WTC11 (cell line): ENCODE data around the gene TRIM69. TPM values are rescaled to one million over a fixed set of nuclear protein-coding genes. Genes with fewer than 3 reads are reported as not detected.

Experiments
- ATAC-seq: fragments of 200-7000 bp; cut with Tn5 transposase; 2 replicates; pipeline ENCODE4 v1.10.0; 2021; ENCODE audit warnings: mild to moderate bottlenecking, moderate library complexity
- CTCF ChIA-PET: fragments of 300-600 bp; sonication (Branson Sonifier 250); formaldehyde crosslinking; loops from one replicate; lab custom pipeline; 2021; ENCODE audit warnings: antibody characterized with exemption; lab: Charles Lee
- POLR2A ChIA-PET: fragments of 350-600 bp; sonication (Branson Sonifier 250); formaldehyde crosslinking; loops from one replicate; lab custom pipeline; 2021; ENCODE audit warnings: antibody characterized with exemption; lab: Charles Lee
- DNase-seq: peaks from one replicate; pipeline ENCODE4 v3.0.0; 2021; ENCODE audit warnings: low spot score
- H3K27ac Mint-ChIP-seq: 2 replicates; pipeline ENCODE4 v1.8.0; 2021; ENCODE audit warnings: mixed read lengths
- H3K27me3 Mint-ChIP-seq: 2 replicates; pipeline ENCODE4 v1.8.0; 2021; ENCODE audit warnings: low read depth, mild to moderate bottlenecking, moderate library complexity, mixed read lengths
- H3K36me3 Mint-ChIP-seq: 2 replicates; pipeline ENCODE4 v1.8.0; 2021; ENCODE audit warnings: mixed read lengths
- H3K4me1 Mint-ChIP-seq: 2 replicates; pipeline ENCODE4 v1.8.0; 2022; ENCODE audit warnings: mixed read lengths
- H3K4me3 Mint-ChIP-seq: 2 replicates; pipeline ENCODE4 v1.8.0; 2021; ENCODE audit warnings: mild to moderate bottlenecking, moderate library complexity, mixed read lengths
- H3K9me3 Mint-ChIP-seq: 2 replicates; pipeline ENCODE4 v1.8.0; 2021; ENCODE audit warnings: mixed read lengths
- FOXJ3 ChIP-seq: sonication (generic); formaldehyde crosslinking; IDR thresholded peaks from 2 replicates; pipeline ENCODE4 v1.9.0; 2021; ENCODE audit warnings: missing genetic modification reagents, mild to moderate bottlenecking, borderline replicate concordance
- MYBL2 ChIP-seq: sonication (generic); formaldehyde crosslinking; IDR thresholded peaks from 2 replicates; pipeline ENCODE4 v1.8.1; 2023; ENCODE audit warnings: mild to moderate bottlenecking, moderate library complexity, missing genetic modification reagents
- RORB ChIP-seq: fragments of 250-450 bp; sonication (Bioruptor Pico); IDR thresholded peaks from 2 replicates; pipeline ENCODE4 v1.9.0; 2021; ENCODE audit warnings: mild to moderate bottlenecking
- ZNF138 ChIP-seq: sonication (generic); formaldehyde crosslinking; conservative IDR thresholded peaks from 2 replicates; pipeline ENCODE4 v1.8.1; 2022; ENCODE audit warnings: mild to moderate bottlenecking, moderate library complexity, missing genetic modification reagents
- total RNA-seq: library from RNA; stranded (reverse); gene quantifications from 3 replicates; pipeline ENCODE4 v1.2.3, GENCODE V29; 2021
- TF ChIP-seq, protein P1 (sequence below): sonication (generic); formaldehyde crosslinking; IDR thresholded peaks from 2 replicates; pipeline ENCODE4 v1.8.0; 2022; ENCODE audit warnings: mild to moderate bottlenecking, missing genetic modification reagents
- TF ChIP-seq, protein P2 (sequence below): sonication (generic); formaldehyde crosslinking; IDR thresholded peaks from 2 replicates; pipeline ENCODE4 v1.8.1; 2022; ENCODE audit warnings: low read depth, missing genetic modification reagents, borderline replicate concordance
- TF ChIP-seq, protein P3 (sequence below): fragments of 250-450 bp; sonication (Bioruptor Pico); IDR thresholded peaks from 2 replicates; pipeline ENCODE4 v2.1.2; 2022; ENCODE audit warnings: mild to moderate bottlenecking, moderate library complexity
- TF ChIP-seq, protein P4 (sequence below): sonication (generic); formaldehyde crosslinking; IDR thresholded peaks from 2 replicates; pipeline ENCODE4 v1.8.0; 2023; ENCODE audit warnings: missing genetic modification reagents, mild to moderate bottlenecking, borderline replicate concordance
- TF ChIP-seq, protein P5 (sequence below): sonication (generic); formaldehyde crosslinking; IDR thresholded peaks from 2 replicates; pipeline ENCODE4 v1.8.1; 2023; ENCODE audit warnings: mild to moderate bottlenecking, missing genetic modification reagents, borderline replicate concordance

The TRIM69 gene
- total RNA-seq, 1 experiment from 2014 or later = 10.4 TPM

DNA sequence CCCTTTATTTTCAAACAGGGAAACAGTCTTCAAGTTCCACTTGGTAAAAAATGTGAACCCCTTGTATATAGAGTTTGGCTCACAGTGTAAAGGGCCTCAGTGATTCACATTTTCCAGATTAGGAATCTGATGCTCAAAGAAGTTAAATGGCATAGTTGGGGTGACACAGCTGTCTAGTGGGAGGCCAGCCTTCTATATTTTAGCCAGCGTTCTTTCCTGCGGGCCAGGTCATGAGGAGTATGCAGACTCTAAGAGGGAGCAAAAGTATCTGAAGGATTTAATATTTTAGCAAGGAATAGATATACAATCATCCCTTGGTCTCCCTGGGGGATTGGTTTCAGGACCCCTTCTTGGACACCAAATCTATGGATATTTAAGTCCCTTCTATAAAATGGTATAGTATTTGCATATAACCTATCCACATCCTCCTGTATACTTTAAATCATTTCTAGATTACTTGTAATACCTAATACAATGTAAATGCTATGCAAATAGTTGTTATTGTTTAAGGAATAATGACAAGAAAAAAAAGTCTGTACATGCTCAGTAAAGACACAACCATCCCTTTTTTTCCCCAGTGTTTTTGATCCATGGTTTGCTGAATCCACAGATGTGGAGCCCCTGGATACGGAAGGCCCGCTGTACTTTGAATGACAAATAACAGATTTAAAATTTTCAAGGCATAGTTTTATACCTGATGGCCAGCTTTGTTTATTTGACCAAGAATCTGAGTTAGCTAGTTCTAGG is 18.0 kb upstream of the TRIM69 start (continued):
- TF ChIP-seq ZNF138 (CRISPR knock-in tag) = no peak
- TF ChIP-seq, protein P1, sequence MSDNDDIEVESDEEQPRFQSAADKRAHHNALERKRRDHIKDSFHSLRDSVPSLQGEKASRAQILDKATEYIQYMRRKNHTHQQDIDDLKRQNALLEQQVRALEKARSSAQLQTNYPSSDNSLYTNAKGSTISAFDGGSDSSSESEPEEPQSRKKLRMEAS (CRISPR knock-in tag) = no peak
- TF ChIP-seq, all 79 proteins: peak for 0

DNA sequence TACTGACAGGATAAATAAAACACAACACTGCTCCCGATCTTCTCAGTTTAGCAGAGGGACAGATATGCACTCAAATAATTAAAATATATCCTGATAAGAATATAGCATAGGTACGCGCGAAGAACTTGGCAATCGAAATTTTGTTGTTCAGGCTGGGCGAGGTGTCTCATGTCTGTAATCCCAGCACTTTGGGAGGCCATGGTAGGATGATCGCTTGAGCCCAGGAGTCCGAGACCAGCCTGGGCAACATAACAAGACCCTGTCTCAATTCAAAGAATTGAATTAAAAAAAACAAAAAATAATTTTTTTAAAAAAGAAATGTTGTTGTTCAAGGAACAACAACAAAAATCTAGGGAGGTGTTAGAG is 17.4 kb upstream of the TRIM69 start:
- Mint-ChIP-seq H3K27me3 (no peaks in the 10 kb centered on the region), H3K4me3 (no peak overlapping the region), H3K4me1 (peaks cover 8% of the 10 kb centered on the region), H3K36me3 (peaks cover 21% of the 10 kb centered on the region), H3K27ac (no peak overlapping the region), H3K9me3 (no peaks in the 10 kb centered on the region)
- TF ChIP-seq FOXJ3 (CRISPR knock-in tag) = no peak
- TF ChIP-seq, protein P2, sequence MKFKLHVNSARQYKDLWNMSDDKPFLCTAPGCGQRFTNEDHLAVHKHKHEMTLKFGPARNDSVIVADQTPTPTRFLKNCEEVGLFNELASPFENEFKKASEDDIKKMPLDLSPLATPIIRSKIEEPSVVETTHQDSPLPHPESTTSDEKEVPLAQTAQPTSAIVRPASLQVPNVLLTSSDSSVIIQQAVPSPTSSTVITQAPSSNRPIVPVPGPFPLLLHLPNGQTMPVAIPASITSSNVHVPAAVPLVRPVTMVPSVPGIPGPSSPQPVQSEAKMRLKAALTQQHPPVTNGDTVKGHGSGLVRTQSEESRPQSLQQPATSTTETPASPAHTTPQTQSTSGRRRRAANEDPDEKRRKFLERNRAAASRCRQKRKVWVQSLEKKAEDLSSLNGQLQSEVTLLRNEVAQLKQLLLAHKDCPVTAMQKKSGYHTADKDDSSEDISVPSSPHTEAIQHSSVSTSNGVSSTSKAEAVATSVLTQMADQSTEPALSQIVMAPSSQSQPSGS (CRISPR knock-in tag) = no peak
- TF ChIP-seq, protein P3, sequence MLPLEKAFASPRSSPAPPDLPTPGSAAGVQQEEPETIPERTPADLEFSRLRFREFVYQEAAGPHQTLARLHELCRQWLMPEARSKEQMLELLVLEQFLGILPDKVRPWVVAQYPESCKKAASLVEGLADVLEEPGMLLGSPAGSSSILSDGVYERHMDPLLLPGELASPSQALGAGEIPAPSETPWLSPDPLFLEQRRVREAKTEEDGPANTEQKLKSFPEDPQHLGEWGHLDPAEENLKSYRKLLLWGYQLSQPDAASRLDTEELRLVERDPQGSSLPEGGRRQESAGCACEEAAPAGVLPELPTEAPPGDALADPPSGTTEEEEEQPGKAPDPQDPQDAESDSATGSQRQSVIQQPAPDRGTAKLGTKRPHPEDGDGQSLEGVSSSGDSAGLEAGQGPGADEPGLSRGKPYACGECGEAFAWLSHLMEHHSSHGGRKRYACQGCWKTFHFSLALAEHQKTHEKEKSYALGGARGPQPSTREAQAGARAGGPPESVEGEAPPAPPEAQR = no peak
- TF ChIP-seq, protein P4, sequence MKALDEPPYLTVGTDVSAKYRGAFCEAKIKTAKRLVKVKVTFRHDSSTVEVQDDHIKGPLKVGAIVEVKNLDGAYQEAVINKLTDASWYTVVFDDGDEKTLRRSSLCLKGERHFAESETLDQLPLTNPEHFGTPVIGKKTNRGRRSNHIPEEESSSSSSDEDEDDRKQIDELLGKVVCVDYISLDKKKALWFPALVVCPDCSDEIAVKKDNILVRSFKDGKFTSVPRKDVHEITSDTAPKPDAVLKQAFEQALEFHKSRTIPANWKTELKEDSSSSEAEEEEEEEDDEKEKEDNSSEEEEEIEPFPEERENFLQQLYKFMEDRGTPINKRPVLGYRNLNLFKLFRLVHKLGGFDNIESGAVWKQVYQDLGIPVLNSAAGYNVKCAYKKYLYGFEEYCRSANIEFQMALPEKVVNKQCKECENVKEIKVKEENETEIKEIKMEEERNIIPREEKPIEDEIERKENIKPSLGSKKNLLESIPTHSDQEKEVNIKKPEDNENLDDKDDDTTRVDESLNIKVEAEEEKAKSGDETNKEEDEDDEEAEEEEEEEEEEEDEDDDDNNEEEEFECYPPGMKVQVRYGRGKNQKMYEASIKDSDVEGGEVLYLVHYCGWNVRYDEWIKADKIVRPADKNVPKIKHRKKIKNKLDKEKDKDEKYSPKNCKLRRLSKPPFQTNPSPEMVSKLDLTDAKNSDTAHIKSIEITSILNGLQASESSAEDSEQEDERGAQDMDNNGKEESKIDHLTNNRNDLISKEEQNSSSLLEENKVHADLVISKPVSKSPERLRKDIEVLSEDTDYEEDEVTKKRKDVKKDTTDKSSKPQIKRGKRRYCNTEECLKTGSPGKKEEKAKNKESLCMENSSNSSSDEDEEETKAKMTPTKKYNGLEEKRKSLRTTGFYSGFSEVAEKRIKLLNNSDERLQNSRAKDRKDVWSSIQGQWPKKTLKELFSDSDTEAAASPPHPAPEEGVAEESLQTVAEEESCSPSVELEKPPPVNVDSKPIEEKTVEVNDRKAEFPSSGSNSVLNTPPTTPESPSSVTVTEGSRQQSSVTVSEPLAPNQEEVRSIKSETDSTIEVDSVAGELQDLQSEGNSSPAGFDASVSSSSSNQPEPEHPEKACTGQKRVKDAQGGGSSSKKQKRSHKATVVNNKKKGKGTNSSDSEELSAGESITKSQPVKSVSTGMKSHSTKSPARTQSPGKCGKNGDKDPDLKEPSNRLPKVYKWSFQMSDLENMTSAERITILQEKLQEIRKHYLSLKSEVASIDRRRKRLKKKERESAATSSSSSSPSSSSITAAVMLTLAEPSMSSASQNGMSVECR (CRISPR knock-in tag) = no peak
- TF ChIP-seq, protein P5, sequence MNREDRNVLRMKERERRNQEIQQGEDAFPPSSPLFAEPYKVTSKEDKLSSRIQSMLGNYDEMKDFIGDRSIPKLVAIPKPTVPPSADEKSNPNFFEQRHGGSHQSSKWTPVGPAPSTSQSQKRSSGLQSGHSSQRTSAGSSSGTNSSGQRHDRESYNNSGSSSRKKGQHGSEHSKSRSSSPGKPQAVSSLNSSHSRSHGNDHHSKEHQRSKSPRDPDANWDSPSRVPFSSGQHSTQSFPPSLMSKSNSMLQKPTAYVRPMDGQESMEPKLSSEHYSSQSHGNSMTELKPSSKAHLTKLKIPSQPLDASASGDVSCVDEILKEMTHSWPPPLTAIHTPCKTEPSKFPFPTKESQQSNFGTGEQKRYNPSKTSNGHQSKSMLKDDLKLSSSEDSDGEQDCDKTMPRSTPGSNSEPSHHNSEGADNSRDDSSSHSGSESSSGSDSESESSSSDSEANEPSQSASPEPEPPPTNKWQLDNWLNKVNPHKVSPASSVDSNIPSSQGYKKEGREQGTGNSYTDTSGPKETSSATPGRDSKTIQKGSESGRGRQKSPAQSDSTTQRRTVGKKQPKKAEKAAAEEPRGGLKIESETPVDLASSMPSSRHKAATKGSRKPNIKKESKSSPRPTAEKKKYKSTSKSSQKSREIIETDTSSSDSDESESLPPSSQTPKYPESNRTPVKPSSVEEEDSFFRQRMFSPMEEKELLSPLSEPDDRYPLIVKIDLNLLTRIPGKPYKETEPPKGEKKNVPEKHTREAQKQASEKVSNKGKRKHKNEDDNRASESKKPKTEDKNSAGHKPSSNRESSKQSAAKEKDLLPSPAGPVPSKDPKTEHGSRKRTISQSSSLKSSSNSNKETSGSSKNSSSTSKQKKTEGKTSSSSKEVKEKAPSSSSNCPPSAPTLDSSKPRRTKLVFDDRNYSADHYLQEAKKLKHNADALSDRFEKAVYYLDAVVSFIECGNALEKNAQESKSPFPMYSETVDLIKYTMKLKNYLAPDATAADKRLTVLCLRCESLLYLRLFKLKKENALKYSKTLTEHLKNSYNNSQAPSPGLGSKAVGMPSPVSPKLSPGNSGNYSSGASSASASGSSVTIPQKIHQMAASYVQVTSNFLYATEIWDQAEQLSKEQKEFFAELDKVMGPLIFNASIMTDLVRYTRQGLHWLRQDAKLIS (CRISPR knock-in tag) = no peak
- TF ChIP-seq MYBL2 = no peak
- no peak for TF ChIP-seq RORB (CRISPR knock-in tag)
- ATAC-seq (no peak), DNase-seq (no peak)
- CTCF ChIA-PET = interaction anchor here (1.0 to 1.5 kb wide), 2 partner anchors 19 to 56 kb away, joined by 3 to 5 read pairs; partner anchors contain the start of gene SPG11
- POLR2A ChIA-PET = no interaction called here
